GM12878 (cell line): ENCODE results near the gene KANSL2.
"Not testable (repeated sequence)": the region's sequence is repeated elsewhere in the genome, so short reads cannot be mapped to it uniquely, and the experiment has no call there.

Source experiments
- CTCF ChIP-seq, 3 experiments: IDR thresholded peaks in 2 of 3; conservative IDR thresholded peaks in 1 of 3; 2 replicates each; pipeline ENCODE4 v1.5.1; 2011; ENCODE audit warnings: low read depth in 3 of 3, low read length in 3 of 3, mild to moderate bottlenecking in 3 of 3, control low read depth in 2 of 3, moderate library complexity in 2 of 3, inconsistent platforms in 1 of 3, mixed read lengths in 1 of 3; ENCODE audit not compliant: control insufficient read depth in 2 of 3, insufficient read depth in 1 of 3; ENCODE audit errors: extremely low read depth in 1 of 3
- JUND ChIP-seq: IDR thresholded peaks from 2 replicates; pipeline ENCODE4 v1.6.1; 2012; ENCODE audit warnings: low read depth, mild to moderate bottlenecking, low read length, improper control_type of control experiment, moderate library complexity
- USF2 ChIP-seq: IDR thresholded peaks from 2 replicates; pipeline ENCODE4 v1.6.1; 2011; ENCODE audit warnings: low read depth, low read length, improper control_type of control experiment, borderline replicate concordance
- TF ChIP-seq, protein P1 (sequence below): IDR thresholded peaks from 2 replicates; pipeline ENCODE4 v1.6.1; 2012; ENCODE audit warnings: low read length, inconsistent platforms
- TF ChIP-seq, protein P2 (sequence below): fragments of 450-650 bp; formaldehyde crosslinking; IDR thresholded peaks from 2 replicates; pipeline ENCODE4 v1.5.0; 2022; ENCODE audit warnings: mild to moderate bottlenecking, missing genetic modification characterization
- TF ChIP-seq, protein P3 (sequence below): fragments of 450-650 bp; conservative IDR thresholded peaks from 2 replicates; pipeline ENCODE4 v1.6.1; 2017; ENCODE audit warnings: mild to moderate bottlenecking, moderate library complexity

DNA sequence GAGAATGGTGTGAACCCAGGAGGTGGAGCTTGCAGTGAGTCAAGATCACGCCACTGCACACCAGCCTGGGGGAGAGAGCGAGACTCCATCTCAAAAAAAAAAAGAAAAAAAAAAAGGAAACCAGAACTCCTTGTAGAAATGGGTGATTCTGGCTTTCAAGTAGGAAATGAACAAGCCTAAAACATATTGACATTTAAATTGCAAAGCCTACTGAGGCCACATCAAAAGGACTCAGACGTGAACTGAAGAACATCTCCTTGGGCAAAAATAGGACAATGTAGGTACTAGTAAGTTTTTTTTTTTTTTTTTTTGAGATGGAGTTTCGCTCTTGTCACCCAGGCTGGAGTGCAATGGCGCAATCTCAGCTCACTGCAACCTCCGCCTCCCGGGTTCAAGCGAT lies 36.7 kb downstream of the KANSL2 start:
- not testable (repeated sequence) for TF ChIP-seq JUND; CTCF (IDR thresholded peaks at IDR 0.05 in 2 of 3, conservative IDR thresholded peaks at IDR 0.05 in 1 of 3; ENCODE audit: control insufficient read depth in 2 of 3, extremely low read depth in 1 of 3, insufficient read depth in 1 of 3, low read depth in 3 of 3, low read length in 3 of 3); USF2
- TF ChIP-seq, protein P1, sequence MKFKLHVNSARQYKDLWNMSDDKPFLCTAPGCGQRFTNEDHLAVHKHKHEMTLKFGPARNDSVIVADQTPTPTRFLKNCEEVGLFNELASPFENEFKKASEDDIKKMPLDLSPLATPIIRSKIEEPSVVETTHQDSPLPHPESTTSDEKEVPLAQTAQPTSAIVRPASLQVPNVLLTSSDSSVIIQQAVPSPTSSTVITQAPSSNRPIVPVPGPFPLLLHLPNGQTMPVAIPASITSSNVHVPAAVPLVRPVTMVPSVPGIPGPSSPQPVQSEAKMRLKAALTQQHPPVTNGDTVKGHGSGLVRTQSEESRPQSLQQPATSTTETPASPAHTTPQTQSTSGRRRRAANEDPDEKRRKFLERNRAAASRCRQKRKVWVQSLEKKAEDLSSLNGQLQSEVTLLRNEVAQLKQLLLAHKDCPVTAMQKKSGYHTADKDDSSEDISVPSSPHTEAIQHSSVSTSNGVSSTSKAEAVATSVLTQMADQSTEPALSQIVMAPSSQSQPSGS = not testable (repeated sequence)
- TF ChIP-seq, protein P2, sequence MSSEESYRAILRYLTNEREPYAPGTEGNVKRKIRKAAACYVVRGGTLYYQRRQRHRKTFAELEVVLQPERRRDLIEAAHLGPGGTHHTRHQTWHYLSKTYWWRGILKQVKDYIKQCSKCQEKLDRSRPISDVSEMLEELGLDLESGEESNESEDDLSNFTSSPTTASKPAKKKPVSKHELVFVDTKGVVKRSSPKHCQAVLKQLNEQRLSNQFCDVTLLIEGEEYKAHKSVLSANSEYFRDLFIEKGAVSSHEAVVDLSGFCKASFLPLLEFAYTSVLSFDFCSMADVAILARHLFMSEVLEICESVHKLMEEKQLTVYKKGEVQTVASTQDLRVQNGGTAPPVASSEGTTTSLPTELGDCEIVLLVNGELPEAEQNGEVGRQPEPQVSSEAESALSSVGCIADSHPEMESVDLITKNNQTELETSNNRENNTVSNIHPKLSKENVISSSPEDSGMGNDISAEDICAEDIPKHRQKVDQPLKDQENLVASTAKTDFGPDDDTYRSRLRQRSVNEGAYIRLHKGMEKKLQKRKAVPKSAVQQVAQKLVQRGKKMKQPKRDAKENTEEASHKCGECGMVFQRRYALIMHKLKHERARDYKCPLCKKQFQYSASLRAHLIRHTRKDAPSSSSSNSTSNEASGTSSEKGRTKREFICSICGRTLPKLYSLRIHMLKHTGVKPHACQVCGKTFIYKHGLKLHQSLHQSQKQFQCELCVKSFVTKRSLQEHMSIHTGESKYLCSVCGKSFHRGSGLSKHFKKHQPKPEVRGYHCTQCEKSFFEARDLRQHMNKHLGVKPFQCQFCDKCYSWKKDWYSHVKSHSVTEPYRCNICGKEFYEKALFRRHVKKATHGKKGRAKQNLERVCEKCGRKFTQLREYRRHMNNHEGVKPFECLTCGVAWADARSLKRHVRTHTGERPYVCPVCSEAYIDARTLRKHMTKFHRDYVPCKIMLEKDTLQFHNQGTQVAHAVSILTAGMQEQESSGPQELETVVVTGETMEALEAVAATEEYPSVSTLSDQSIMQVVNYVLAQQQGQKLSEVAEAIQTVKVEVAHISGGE (CRISPR knock-in tag) = not testable (repeated sequence)
- TF ChIP-seq, protein P3, sequence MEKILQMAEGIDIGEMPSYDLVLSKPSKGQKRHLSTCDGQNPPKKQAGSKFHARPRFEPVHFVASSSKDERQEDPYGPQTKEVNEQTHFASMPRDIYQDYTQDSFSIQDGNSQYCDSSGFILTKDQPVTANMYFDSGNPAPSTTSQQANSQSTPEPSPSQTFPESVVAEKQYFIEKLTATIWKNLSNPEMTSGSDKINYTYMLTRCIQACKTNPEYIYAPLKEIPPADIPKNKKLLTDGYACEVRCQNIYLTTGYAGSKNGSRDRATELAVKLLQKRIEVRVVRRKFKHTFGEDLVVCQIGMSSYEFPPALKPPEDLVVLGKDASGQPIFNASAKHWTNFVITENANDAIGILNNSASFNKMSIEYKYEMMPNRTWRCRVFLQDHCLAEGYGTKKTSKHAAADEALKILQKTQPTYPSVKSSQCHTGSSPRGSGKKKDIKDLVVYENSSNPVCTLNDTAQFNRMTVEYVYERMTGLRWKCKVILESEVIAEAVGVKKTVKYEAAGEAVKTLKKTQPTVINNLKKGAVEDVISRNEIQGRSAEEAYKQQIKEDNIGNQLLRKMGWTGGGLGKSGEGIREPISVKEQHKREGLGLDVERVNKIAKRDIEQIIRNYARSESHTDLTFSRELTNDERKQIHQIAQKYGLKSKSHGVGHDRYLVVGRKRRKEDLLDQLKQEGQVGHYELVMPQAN = not testable (repeated sequence)
